Stomach (tissue), 9 donors: ENCODE data around the gene NCAPG. TPM values are rescaled to one million over a fixed set of nuclear protein-coding genes. Genes with fewer than 3 reads are reported as not detected.

Experiments used
- DNase-seq, 2 donors: peaks; one replicate each; pipeline versions ENCODE4 v3.0.0 to v3.0.0-alpha.2; 2013 to 2019
- H3K27ac ChIP-seq, 5 donors: fragments of 200-600 bp in 4 of 5; sonication (generic) in 4 of 5; one replicate each; pipeline ENCODE4 v1.5.1; 2013 to 2019; ENCODE audit warnings: mild to moderate bottlenecking in 1 of 5, moderate library complexity in 1 of 5
- H3K27me3 ChIP-seq, 3 donors: fragments of 200-600 bp; sonication (generic); one replicate each; pipeline ENCODE4 v1.5.1; 2017 to 2019; ENCODE audit warnings: mixed run types in 1 of 3
- H3K36me3 ChIP-seq, 4 donors: fragments of 200-600 bp; sonication (generic); 1 replicate in 3 of 4; 2 replicates in 1 of 4; pipeline ENCODE4 v1.5.1; 2016 to 2019
- H3K4me1 ChIP-seq, 4 donors: fragments of 200-600 bp; sonication (generic); one replicate each; pipeline ENCODE4 v1.5.1; 2016 to 2019
- H3K4me3 ChIP-seq, 4 donors: fragments of 200-600 bp; sonication (generic) in 3 of 4; one replicate each; pipeline ENCODE4 v1.5.1; 2016 to 2019; ENCODE audit warnings: mild to moderate bottlenecking in 1 of 4
- H3K9me3 ChIP-seq, 4 donors: fragments of 200-600 bp; sonication (generic); one replicate each; pipeline ENCODE4 v1.5.1; 2016 to 2019
- CTCF ChIP-seq, 7 experiments: fragments of 450-650 bp in 4 of 7; fragments of 200-600 bp in 3 of 7; sonication (generic) in 3 of 7; IDR thresholded peaks; one replicate each; pipeline ENCODE4 v1.5.1; 2016 to 2019; ENCODE audit warnings: antibody characterized with exemption in 7 of 7, control low read depth in 2 of 7, mild to moderate bottlenecking in 1 of 7
- EP300 ChIP-seq: sonication (generic); formaldehyde crosslinking; IDR thresholded peaks from one replicate; pipeline ENCODE4 v1.6.1; 2017; ENCODE audit warnings: antibody characterized with exemption
- POLR2A ChIP-seq, 4 donors: fragments of 450-650 bp; IDR thresholded peaks; one replicate each; pipeline ENCODE4 v1.6.1; 2016; ENCODE audit warnings: antibody characterized with exemption in 4 of 4, control low read depth in 2 of 4, mild to moderate bottlenecking in 1 of 4, moderate library complexity in 1 of 4
- POLR2AphosphoS5 ChIP-seq, 3 donors: sonication (generic); formaldehyde crosslinking; IDR thresholded peaks; one replicate each; pipeline ENCODE4 v1.6.1; 2016; ENCODE audit warnings: antibody characterized with exemption in 3 of 3
- WGBS, 5 donors: extraction: QIAGEN DNeasy Blood & Tissue Kit in 3 of 5; methylation state at CpG; one replicate each; pipeline versions ENCODE4 v1.1.5 to v1.1.7; 2013 to 2018; 5-methylcytosine and 5-hydroxymethylcytosine counted together
- intact Hi-C: fragments of 100-400 bp; cut with DNase I; formaldehyde crosslinking; loops from one replicate; pipeline ENCODE4 v1.15.1; 2023; ENCODE audit warnings: low total_unique reads
- polyA plus RNA-seq, 3 donors: library from polyadenylated mRNA; stranded (reverse); fragments of 200-250 nt; gene quantifications; one replicate each; pipeline ENCODE4 v1.2.3, GENCODE V29; 2013
- total RNA-seq, 5 donors: library from RNA; depleted of rRNA; stranded (reverse); fragments of >200 nt; gene quantifications; one replicate each; pipeline versions ENCODE4 v1.1.0 to v1.2.3, GENCODE V29; 2014 to 2016
- donor health status: healthy with polysubstance abuse.
- donor health status: Bipolar disorder and iron deficiency.
- donor health status: healthy.

NCAPG gene
- total and polyA plus RNA-seq, 8 donors = 0.61 to 16.3 (median 4.5) TPM

GRCh38 chr4:17876943-17877342 lies 66.2 kb downstream of the NCAPG start:
- 98 to 99% (median 98%) methylated on average over 4 of the region's 4 CpGs for WGBS, 5 donors
- no peaks in the 10 kb centered on the region for H3K9me3 ChIP-seq
- H3K4me3 ChIP-seq = no peak overlapping the region
- H3K27me3 ChIP-seq = no peaks in the 10 kb centered on the region
- intact Hi-C loops = no loop called here
- TF ChIP-seq EP300 (no peak), POLR2AphosphoS5 (IDR thresholded peaks at IDR 0.05) (no peak), CTCF (IDR thresholded peaks at IDR 0.05) (no peak), POLR2A (IDR thresholded peaks at IDR 0.05) (no peak)
- H3K36me3 ChIP-seq = no peaks in the 10 kb centered on the region
- H3K4me1 ChIP-seq = no peaks in the 10 kb centered on the region
- H3K27ac ChIP-seq = no peak overlapping the region
- DNase-seq = no peak

- no peak overlapping the region for H3K4me3 ChIP-seq
- WGBS, 5 donors = 77 to 85% (median 80%) methylated on average over 5 of the region's 5 CpGs
- TF ChIP-seq CTCF (IDR thresholded peaks at IDR 0.05) (no peak), EP300 (no peak), POLR2AphosphoS5 (IDR thresholded peaks at IDR 0.05) (no peak), POLR2A (IDR thresholded peaks at IDR 0.05) (no peak)
- H3K4me1 ChIP-seq = no peaks in the 10 kb centered on the region
- no peak overlapping the region for H3K27ac ChIP-seq
- intact Hi-C loops = no loop called here
- H3K27me3 ChIP-seq = no peaks in the 10 kb centered on the region
- H3K9me3 ChIP-seq = no peaks in the 10 kb centered on the region
- no peaks in the 10 kb centered on the region for H3K36me3 ChIP-seq
- DNase-seq = no peak
These were observed 66.9 kb downstream of the NCAPG start for GRCh38 chr4:17877661-17878060.

GRCh38 chr4:17884063-17884462 lies 73.3 kb downstream of the NCAPG start:
- Histone ChIP-seq H3K9me3 (no peaks in the 10 kb centered on the region), H3K4me1 (no peaks in the 10 kb centered on the region), H3K27me3 (no peaks in the 10 kb centered on the region), H3K27ac (no peak overlapping the region), H3K36me3 (peaks cover 0 to 21% (median 13%) of the 10 kb centered on the region in 4 donors), H3K4me3 (no peak overlapping the region)
- intact Hi-C loops = no loop called here
- TF ChIP-seq POLR2A (IDR thresholded peaks at IDR 0.05) = no peak
- TF ChIP-seq POLR2AphosphoS5 (IDR thresholded peaks at IDR 0.05) = no peak
- TF ChIP-seq EP300 = no peak
- no peak for TF ChIP-seq CTCF (IDR thresholded peaks at IDR 0.05)
- DNase-seq = no peak
- 92 to 98% (median 97%) methylated on average over 2 of the region's 2 CpGs for WGBS, 5 donors

GRCh38 chr4:17884511-17884910 lies 73.7 kb downstream of the NCAPG start:
- Histone ChIP-seq H3K4me3 (no peak overlapping the region), H3K9me3 (no peaks in the 10 kb centered on the region), H3K4me1 (no peaks in the 10 kb centered on the region), H3K27ac (no peak overlapping the region), H3K36me3 (peaks cover 0 to 21% (median 13%) of the 10 kb centered on the region in 4 donors), H3K27me3 (no peaks in the 10 kb centered on the region)
- no peak for DNase-seq
- TF ChIP-seq POLR2A (IDR thresholded peaks at IDR 0.05) = no peak
- TF ChIP-seq POLR2AphosphoS5 (IDR thresholded peaks at IDR 0.05) = no peak
- no peak for TF ChIP-seq EP300
- no peak for TF ChIP-seq CTCF (IDR thresholded peaks at IDR 0.05)
- intact Hi-C loops = no loop called here
- 87 to 97% (median 93%) methylated on average over 2 of the region's 2 CpGs for WGBS, 5 donors
